ENCODE results near the gene TLR6. TPM values are rescaled to one million over a fixed set of nuclear protein-coding genes. Genes with fewer than 3 reads are reported as not detected.

TLR6 gene
- total and polyA plus RNA-seq, 10 of the 15 experiments (the other 5 are each of a cell fraction or from before 2014, with no cell fraction given) = 1.1 to 49.4 (median 12.5) TPM

DNA sequence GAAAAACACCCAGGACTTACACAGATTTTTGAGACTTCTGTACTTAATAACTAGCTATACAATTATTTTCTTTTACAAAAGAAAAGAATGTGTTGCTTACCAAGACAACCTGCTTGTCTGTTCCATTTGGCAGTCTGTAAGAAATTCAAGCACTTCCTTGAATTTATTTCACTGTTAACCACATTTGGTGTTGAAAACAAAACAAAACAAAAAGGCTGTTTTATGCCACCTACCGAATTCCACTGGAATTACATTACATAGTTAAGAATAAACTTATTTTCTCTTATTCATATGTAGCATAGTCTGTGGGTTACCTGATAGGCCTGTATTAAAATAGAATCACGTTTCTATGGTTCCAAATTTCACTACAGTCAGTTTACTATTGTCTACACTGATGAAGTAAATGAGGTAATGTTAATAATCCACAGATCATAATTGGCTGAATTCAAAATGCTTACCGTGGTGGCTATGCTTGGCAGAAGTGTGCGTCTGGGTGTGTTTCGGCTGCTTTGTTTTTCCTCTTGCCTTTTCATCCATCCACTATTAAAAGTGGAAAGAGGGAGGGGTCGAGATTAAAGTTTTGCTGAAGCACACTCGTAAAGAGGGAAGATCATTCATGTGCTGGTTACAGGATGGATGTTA lies 51.8 kb downstream of the TLR6 start, which contains the start of gene TLR1 (continued):
- TF ChIP-seq, protein P1, sequence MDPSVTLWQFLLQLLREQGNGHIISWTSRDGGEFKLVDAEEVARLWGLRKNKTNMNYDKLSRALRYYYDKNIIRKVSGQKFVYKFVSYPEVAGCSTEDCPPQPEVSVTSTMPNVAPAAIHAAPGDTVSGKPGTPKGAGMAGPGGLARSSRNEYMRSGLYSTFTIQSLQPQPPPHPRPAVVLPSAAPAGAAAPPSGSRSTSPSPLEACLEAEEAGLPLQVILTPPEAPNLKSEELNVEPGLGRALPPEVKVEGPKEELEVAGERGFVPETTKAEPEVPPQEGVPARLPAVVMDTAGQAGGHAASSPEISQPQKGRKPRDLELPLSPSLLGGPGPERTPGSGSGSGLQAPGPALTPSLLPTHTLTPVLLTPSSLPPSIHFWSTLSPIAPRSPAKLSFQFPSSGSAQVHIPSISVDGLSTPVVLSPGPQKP (IDR thresholded peaks at IDR 0.05; ENCODE audit: low read depth, low read length) = no peak
- no peak for TF ChIP-seq IKZF2 (IDR thresholded peaks at IDR 0.05)
- TF ChIP-seq BHLHE40 (IDR thresholded peaks at IDR 0.05; ENCODE audit: borderline replicate concordance in 1 of 2, low read depth in 2 of 2, low read length in 1 of 2) = peak; percentile 79 to 87
- no peak; the same call in 1 of the 2 replicates for TF ChIP-seq PKNOX1 (IDR thresholded peaks at IDR 0.05)
- no peak for TF ChIP-seq EGR1 (IDR thresholded peaks at IDR 0.05; ENCODE audit: borderline replicate concordance in 1 of 2, low read depth in 2 of 2, low read length in 2 of 2)
- TF ChIP-seq ZZZ3 (IDR thresholded peaks at IDR 0.05; ENCODE audit: control insufficient read depth, insufficient read length, low read depth) = no peak
- no peak for TF ChIP-seq MYB (IDR thresholded peaks at IDR 0.05; ENCODE audit: borderline replicate concordance, low read depth, low read length)
- TF ChIP-seq, protein P2, sequence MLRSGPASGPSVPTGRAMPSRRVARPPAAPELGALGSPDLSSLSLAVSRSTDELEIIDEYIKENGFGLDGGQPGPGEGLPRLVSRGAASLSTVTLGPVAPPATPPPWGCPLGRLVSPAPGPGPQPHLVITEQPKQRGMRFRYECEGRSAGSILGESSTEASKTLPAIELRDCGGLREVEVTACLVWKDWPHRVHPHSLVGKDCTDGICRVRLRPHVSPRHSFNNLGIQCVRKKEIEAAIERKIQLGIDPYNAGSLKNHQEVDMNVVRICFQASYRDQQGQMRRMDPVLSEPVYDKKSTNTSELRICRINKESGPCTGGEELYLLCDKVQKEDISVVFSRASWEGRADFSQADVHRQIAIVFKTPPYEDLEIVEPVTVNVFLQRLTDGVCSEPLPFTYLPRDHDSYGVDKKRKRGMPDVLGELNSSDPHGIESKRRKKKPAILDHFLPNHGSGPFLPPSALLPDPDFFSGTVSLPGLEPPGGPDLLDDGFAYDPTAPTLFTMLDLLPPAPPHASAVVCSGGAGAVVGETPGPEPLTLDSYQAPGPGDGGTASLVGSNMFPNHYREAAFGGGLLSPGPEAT (IDR thresholded peaks at IDR 0.05; ENCODE audit: low read depth) = no peak
- TF ChIP-seq CBX3 (IDR thresholded peaks at IDR 0.05; ENCODE audit: borderline replicate concordance, low read depth) = no peak
- no peak for TF ChIP-seq NR2F1 (conservative IDR thresholded peaks at IDR 0.05)
- TF ChIP-seq SMC3 (IDR thresholded peaks at IDR 0.05; ENCODE audit: borderline replicate concordance, low read length) = peak; percentile 44; the same call in 1 of the 2 replicates
- TF ChIP-seq NR2C1 (IDR thresholded peaks at IDR 0.05) = no peak
- no peak for TF ChIP-seq SMAD5 (IDR thresholded peaks at IDR 0.05; ENCODE audit: low read depth)
- TF ChIP-seq RFX5 (IDR thresholded peaks at IDR 0.05; ENCODE audit: low read depth, low read length) = no peak
- TF ChIP-seq, protein P3, sequence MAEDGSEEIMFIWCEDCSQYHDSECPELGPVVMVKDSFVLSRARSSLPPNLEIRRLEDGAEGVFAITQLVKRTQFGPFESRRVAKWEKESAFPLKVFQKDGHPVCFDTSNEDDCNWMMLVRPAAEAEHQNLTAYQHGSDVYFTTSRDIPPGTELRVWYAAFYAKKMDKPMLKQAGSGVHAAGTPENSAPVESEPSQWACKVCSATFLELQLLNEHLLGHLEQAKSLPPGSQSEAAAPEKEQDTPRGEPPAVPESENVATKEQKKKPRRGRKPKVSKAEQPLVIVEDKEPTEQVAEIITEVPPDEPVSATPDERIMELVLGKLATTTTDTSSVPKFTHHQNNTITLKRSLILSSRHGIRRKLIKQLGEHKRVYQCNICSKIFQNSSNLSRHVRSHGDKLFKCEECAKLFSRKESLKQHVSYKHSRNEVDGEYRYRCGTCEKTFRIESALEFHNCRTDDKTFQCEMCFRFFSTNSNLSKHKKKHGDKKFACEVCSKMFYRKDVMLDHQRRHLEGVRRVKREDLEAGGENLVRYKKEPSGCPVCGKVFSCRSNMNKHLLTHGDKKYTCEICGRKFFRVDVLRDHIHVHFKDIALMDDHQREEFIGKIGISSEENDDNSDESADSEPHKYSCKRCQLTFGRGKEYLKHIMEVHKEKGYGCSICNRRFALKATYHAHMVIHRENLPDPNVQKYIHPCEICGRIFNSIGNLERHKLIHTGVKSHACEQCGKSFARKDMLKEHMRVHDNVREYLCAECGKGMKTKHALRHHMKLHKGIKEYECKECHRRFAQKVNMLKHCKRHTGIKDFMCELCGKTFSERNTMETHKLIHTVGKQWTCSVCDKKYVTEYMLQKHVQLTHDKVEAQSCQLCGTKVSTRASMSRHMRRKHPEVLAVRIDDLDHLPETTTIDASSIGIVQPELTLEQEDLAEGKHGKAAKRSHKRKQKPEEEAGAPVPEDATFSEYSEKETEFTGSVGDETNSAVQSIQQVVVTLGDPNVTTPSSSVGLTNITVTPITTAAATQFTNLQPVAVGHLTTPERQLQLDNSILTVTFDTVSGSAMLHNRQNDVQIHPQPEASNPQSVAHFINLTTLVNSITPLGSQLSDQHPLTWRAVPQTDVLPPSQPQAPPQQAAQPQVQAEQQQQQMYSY (CRISPR knock-in tag; IDR thresholded peaks at IDR 0.05) = no peak
- no peak for TF ChIP-seq PAX5 (IDR thresholded peaks at IDR 0.05; ENCODE audit: borderline replicate concordance, low read depth, low read length)
- no peak for TF ChIP-seq KAT2A (conservative IDR thresholded peaks at IDR 0.05; ENCODE audit: control insufficient read depth, low read depth, low read length)
- TF ChIP-seq NFYB (IDR thresholded peaks at IDR 0.05; ENCODE audit: insufficient read depth, low read depth, low read length) = no peak
- no peak for TF ChIP-seq SREBF1 (IDR thresholded peaks at IDR 0.05; ENCODE audit: low read length)
- TF ChIP-seq RELA (IDR thresholded peaks at IDR 0.05; ENCODE audit: borderline replicate concordance, partially characterized antibody) = no peak
